ENCODE results near the gene LDHAL6B. TPM values are rescaled to one million over a fixed set of nuclear protein-coding genes. Genes with fewer than 3 reads are reported as not detected.
A peak's percentile ranks its signal among the peaks of the same experiment; 100 is the strongest.

Gene LDHAL6B
- total RNA-seq (2022) (not detected in 2 replicates), Bru-seq, nascent RNA (not detected), BruChase-seq, experiment 1, labeled RNA remaining after a 6-hour chase (percentile 18 among the genes with signal in this experiment), BruChase-seq, experiment 2, labeled RNA remaining after a 2-hour chase (percentile 15 among the genes with signal in this experiment)
- long read RNA-seq, result 0 reads

GRCh38 chr15:59206623-59207183 is at the start of gene LDHAL6B:
TSS of gene LDHAL6B (plus strand) at chr15:59206843. CDS start at chr15:59206941, 98 bp downstream.
- Mint-ChIP-seq H3K9me3 (ENCODE audit: low read depth, unreplicated experiment) (no peaks in the 10 kb centered on the region), H3K4me1 (ENCODE audit: low read depth, unreplicated experiment) (no peaks in the 10 kb centered on the region), H3K27me3 (ENCODE audit: unreplicated experiment) (no peaks in the 10 kb centered on the region), H3K27ac (ENCODE audit: unreplicated experiment) (peak within 1 kb of the TSS; percentile 28), H3K36me3 (ENCODE audit: insufficient read depth, unreplicated experiment) (peaks cover 85% of the 10 kb centered on the region), H3K4me3 (ENCODE audit: low read depth, unreplicated experiment) (no peak within 1 kb of the TSS)
- no peak for TF ChIP-seq CTCF (IDR thresholded peaks at IDR 0.05; ENCODE audit: unreplicated experiment)
- CTCF ChIA-PET, result no interaction called here
- no TSS peak for BruUV-seq (replicated peaks)
- no peak for DNase-seq
- intact Hi-C loops (cut with micrococcal nuclease; ENCODE audit: unreplicated experiment), result no loop called here

DNA sequence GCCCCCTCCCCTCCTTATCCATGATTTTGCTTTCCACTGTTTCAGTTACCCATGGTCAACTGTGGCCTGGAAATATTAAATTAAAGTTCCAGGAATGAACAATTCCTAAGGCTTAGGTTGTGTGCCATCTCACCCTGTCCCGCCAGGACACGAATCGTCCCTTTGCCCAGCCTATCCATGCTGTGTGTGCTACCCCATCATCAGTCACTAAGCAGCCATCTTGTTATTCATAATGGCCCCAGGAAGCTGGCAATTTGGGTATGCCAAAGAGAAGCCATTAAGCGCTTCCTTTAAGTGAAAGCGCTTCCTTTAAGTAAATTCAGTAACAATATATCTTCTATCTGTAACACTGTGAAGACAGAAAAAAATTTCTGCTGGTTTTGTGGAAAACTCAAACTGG is 49.2 kb upstream of the LDHAL6B start:
- Mint-ChIP-seq H3K27me3 (ENCODE audit: unreplicated experiment) (no peaks in the 10 kb centered on the region), H3K4me3 (ENCODE audit: low read depth, unreplicated experiment) (no peak overlapping the region), H3K27ac (ENCODE audit: unreplicated experiment) (no peak overlapping the region), H3K36me3 (ENCODE audit: insufficient read depth, unreplicated experiment) (peaks cover 82% of the 10 kb centered on the region), H3K4me1 (ENCODE audit: low read depth, unreplicated experiment) (no peaks in the 10 kb centered on the region), H3K9me3 (ENCODE audit: low read depth, unreplicated experiment) (no peaks in the 10 kb centered on the region)
- CTCF ChIA-PET, result no interaction called here
- intact Hi-C loops (cut with micrococcal nuclease; ENCODE audit: unreplicated experiment), result no loop called here
- DNase-seq, result no peak
- no TSS peak for BruUV-seq (replicated peaks)
- TF ChIP-seq CTCF (IDR thresholded peaks at IDR 0.05; ENCODE audit: unreplicated experiment), result no peak

- H3K4me3 Mint-ChIP-seq (ENCODE audit: low read depth, unreplicated experiment), result no peak overlapping the region
- no TSS peak for BruUV-seq (replicated peaks)
- no peaks in the 10 kb centered on the region for H3K9me3 Mint-ChIP-seq (ENCODE audit: low read depth, unreplicated experiment)
- intact Hi-C loops (cut with micrococcal nuclease; ENCODE audit: unreplicated experiment), result no loop called here
- H3K36me3 Mint-ChIP-seq (ENCODE audit: insufficient read depth, unreplicated experiment), result peaks cover 82% of the 10 kb centered on the region
- CTCF ChIA-PET, result no interaction called here
- no peak for TF ChIP-seq CTCF (IDR thresholded peaks at IDR 0.05; ENCODE audit: unreplicated experiment)
- H3K27me3 Mint-ChIP-seq (ENCODE audit: unreplicated experiment), result no peaks in the 10 kb centered on the region
- no peaks in the 10 kb centered on the region for H3K4me1 Mint-ChIP-seq (ENCODE audit: low read depth, unreplicated experiment)
- DNase-seq, result no peak
- peak overlapping the region; percentile 40 for H3K27ac Mint-ChIP-seq (ENCODE audit: unreplicated experiment)
Measured at GRCh38 chr15:59157840-59158700, 48.6 kb upstream of the LDHAL6B start.

GRCh38 chr15:59158701-59159034 is 48.0 kb upstream of the LDHAL6B start:
- BruUV-seq (replicated peaks), result no TSS peak
- no peak for DNase-seq
- peak overlapping the region; percentile 40 for H3K27ac Mint-ChIP-seq (ENCODE audit: unreplicated experiment)
- CTCF ChIA-PET, result interaction anchor here (0.6 kb wide), 1 partner anchor 43 kb away, joined by 3 read pairs; no protein-coding TSS in a partner anchor
- no peak for TF ChIP-seq CTCF (IDR thresholded peaks at IDR 0.05; ENCODE audit: unreplicated experiment)
- intact Hi-C loops (cut with micrococcal nuclease; ENCODE audit: unreplicated experiment), result no loop called here
- peaks cover 82% of the 10 kb centered on the region for H3K36me3 Mint-ChIP-seq (ENCODE audit: insufficient read depth, unreplicated experiment)
- H3K27me3 Mint-ChIP-seq (ENCODE audit: unreplicated experiment), result no peaks in the 10 kb centered on the region
- no peak overlapping the region for H3K4me3 Mint-ChIP-seq (ENCODE audit: low read depth, unreplicated experiment)
- H3K9me3 Mint-ChIP-seq (ENCODE audit: low read depth, unreplicated experiment), result no peaks in the 10 kb centered on the region
- no peaks in the 10 kb centered on the region for H3K4me1 Mint-ChIP-seq (ENCODE audit: low read depth, unreplicated experiment)

All from Calu3 (cell line).